GM12865 (cell line): ENCODE measurements around the gene LUC7L.
"Not testable (repeated sequence)": the region's sequence is repeated elsewhere in the genome, so short reads cannot be mapped to it uniquely, and the experiment has no call there.

Experiments
- DNase-seq: peaks from one replicate; pipeline ENCODE4 v3.0.0; 2010; ENCODE audit warnings: low read depth
- H3K4me3 ChIP-seq: 2 replicates; pipeline ENCODE4 v1.5.1; 2011; ENCODE audit warnings: mild to moderate bottlenecking, low read depth, low read length, control low read depth
- CTCF ChIP-seq: IDR thresholded peaks from 2 replicates; pipeline ENCODE4 v1.5.1; 2011; ENCODE audit warnings: low read length, control low read depth, low read depth, inconsistent platforms; ENCODE audit not compliant: insufficient read depth; ENCODE audit errors: missing control alignments

The LUC7L gene

GRCh38 chr16:242281-242680 is 13.0 kb upstream of the LUC7L start:
- no peak overlapping the region for H3K4me3 ChIP-seq
- no peak for TF ChIP-seq CTCF
- no peak for DNase-seq

DNA sequence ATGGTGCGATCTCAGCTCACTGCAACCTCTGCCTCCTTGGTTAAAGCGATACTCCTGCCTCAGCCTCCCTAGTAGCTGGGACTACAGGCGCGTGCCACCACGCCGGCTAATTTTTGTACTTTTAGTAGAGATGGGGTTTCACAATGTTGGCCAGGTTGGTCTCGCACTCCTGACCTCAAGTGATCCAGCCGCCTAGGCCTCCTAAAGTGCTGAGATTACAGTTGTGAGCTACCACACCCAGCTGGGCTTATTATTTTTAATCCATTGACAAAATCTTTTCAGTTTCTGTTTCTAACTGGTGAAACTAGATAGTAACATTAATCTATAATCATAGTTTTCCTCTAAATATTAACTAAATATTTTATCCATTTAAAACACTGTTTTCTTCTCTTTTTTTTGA is 11.3 kb upstream of the LUC7L start:
- no peak for TF ChIP-seq CTCF
- H3K4me3 ChIP-seq: no peak overlapping the region
- no peak for DNase-seq

DNA sequence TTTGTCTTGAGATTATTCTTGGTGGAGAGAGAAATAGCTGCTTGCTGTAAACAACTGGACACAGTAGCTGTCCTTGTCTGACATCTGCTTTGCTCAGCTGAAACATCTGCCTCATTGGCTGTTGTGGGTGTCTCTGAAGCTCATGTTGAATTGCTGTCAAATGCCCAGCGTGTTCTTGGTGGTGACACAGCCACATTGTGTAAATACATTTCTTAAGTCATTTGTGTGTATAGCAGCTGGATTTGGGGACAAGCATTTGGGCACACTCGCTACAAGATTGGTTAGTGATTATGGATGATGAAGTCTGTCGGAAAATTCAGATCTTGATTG is 10.7 kb upstream of the LUC7L start:
- TF ChIP-seq CTCF: no peak
- no peak for DNase-seq
- no peak overlapping the region for H3K4me3 ChIP-seq

DNA sequence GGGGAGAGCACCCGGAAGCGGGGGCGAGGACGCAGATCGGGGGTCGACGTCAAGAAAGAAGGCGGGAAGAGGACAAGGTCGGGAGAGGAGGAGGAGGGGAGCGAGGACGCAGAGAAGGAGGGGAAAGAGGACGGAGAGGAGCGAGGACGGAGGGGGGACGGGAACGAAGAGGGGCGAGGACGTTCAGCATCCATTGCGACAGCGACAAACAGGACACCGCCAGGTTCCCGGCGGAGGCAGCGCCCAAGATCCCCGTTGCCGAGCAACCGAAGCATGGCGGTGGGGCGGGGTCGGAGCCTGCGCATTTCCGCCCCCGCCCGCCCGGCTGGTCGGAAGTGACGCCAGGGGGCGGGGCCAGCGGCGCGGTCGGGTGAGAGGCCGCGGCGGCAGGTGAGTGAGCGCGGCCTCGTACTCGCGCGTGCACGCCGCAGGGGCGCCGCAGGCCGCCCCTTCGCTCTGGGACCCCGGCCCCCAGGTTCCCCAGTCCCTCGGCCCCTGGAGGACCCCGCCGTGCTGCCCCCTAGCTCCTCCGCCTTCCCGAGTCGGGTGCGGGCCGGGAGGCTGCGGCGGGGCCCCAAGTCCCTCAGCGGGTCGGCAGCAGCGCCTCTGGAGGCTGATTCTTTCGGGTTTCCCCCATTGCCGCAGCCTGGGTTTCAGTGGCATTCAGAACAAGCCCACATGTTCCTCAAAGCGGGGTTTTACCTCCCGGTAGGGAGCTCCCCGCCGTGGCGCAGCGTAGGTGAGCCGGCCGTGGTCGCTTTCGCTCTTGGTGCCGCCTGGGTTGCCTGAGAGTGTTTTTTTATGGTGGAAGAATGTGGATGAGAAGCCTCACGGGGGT is 5.4 kb upstream of the LUC7L start, which contains the start of gene FAM234A:
TSS of gene FAM234A (plus strand) at position 354 of the 838 bp plus-strand sequence. CDS start 19,593 bp downstream, outside the sequence.
- peak; percentile 97 for DNase-seq
- peak within 1 kb of the TSS; percentile 60 for H3K4me3 ChIP-seq
- peak; percentile 57 for TF ChIP-seq CTCF

DNA sequence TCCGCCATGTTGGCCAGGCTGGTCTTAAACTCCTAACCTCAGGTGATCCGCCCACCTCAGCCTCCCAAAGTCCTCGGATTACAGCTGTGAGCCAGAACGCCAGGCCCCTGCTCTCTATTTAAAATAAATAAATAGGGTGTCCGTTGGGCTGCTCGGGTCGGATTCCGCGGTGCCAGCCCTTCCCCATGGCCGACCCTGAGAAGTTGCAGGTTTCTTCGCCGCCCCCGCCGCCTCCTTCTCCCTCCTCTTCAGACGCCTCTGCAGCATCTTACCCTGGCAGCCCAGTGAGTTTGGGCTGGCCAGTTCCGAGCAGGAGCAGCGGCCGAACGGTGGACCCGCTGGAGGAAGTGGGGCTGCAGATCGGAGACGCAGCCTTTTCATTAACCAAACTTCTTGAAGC is 1.7 kb upstream of the LUC7L start:
- H3K4me3 ChIP-seq: no peak overlapping the region
- TF ChIP-seq CTCF: no peak
- no peak for DNase-seq

DNA sequence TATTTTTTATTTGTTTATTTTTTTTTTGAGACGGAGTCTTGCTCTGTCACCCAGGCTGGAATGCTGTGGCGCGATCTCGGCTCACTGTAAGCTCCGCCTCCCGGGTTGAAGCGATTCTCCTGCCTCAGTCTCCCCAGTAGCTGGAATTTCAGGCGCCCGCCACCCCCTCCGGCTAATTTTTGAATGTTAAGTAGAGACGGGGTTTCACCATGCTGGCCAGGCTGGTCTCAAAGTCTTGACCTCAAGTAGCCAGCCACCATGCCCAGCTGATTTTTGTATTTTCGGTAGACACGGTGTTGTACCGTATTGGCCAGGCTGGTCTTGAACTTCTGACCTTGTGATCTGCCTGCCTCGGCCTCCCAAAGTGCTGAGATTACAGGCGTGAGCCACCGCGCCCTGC is 1.1 kb upstream of the LUC7L start:
- H3K4me3 ChIP-seq, DNase-seq: not testable (repeated sequence)

DNA sequence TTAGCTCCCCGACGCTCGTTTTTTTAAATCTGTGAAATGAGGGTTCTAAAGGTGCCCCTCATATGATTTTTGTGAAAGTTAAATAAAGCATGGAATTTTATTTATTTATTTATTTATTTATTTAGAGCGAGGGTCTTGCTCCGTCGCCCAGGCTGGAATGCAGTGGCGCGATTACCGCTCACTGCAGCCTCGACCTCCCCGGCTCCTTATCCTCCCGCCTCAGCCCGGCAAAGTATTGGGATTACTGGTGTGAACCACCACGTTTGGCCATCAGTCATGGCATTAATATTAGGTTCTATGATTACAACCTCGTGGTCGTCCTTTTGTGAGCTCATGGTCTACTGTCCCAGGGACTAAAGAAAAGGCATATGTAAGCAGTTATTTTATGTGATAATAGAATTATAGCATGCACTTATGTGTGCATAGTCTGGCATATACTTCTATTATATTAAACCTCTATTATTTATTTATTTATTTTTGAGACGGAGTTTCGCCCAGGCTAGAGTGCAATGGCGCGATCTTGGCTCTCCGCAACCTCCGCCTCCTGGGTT is 557 bp upstream of the LUC7L start:
- DNase-seq: no peak
- peak overlapping the region; percentile 98 for H3K4me3 ChIP-seq
- no peak for TF ChIP-seq CTCF
